Spleen (tissue), 7 donors: ENCODE measurements around the gene CALN1.

ENCODE experiments used
- CTCF ChIP-seq, 11 experiments: fragments of 200-600 bp in 7 of 11; fragments of 450-650 bp in 4 of 11; sonication (generic) in 4 of 11; IDR thresholded peaks in 8 of 11; conservative IDR thresholded peaks in 3 of 11; 1 replicate in 7 of 11; 2 replicates in 4 of 11; pipeline versions ENCODE4 v1.4.0 to v1.8.0; 2016 to 2021; ENCODE audit warnings: antibody characterized with exemption in 11 of 11, inconsistent platforms in 4 of 11, mild to moderate bottlenecking in 1 of 11
- POLR2A ChIP-seq, 3 donors: fragments of 450-650 bp; IDR thresholded peaks; one replicate each; pipeline ENCODE4 v1.5.1; 2017; ENCODE audit warnings: antibody characterized with exemption in 3 of 3, mild to moderate bottlenecking in 1 of 3
- donor health status: DM: no; HTN: no; CAD: no; lungs with moderate emphysema.
- donor health status: DM: no; HTN: no; CAD: no.
- donor health status: DM: no; HTN: no; CAD: no.

GRCh38 chr7:71982851-71983250 is 429.3 kb downstream of the CALN1 start:
- TF ChIP-seq POLR2A (IDR thresholded peaks at IDR 0.05) (no peak), CTCF (IDR thresholded peaks at IDR 0.05 in 8 of 11, conservative IDR thresholded peaks at IDR 0.05 in 3 of 11) (no peak)
